Measurements from ENCODE around the gene FMOD. TPM values are rescaled to one million over a fixed set of nuclear protein-coding genes. Genes with fewer than 3 reads are reported as not detected.

The FMOD gene
- total and polyA plus RNA-seq, 4 donors = 159 to 353 (median 190) TPM

- ATAC-seq (ENCODE audit: low FRiP score) (no peak), DNase-seq (no peak)
- intact Hi-C loops (cut with DNase I) = no loop called here
Observed at GRCh38 chr1:203364806-203365205, 13.9 kb upstream of the FMOD start.

GRCh38 chr1:203364094-203364801 is 13.3 kb upstream of the FMOD start:
- no peaks in the 10 kb centered on the region for H3K27me3 ChIP-seq (ENCODE audit: control insufficient read depth in 1 of 2, insufficient read depth in 2 of 2, low read length in 1 of 2)
- H3K27ac ChIP-seq (ENCODE audit: low read depth in 1 of 2, low read length in 2 of 2) = no peak overlapping the region
- H3K9me3 ChIP-seq (ENCODE audit: control insufficient read depth, low read length) = no peaks in the 10 kb centered on the region
- 63 to 68% methylated on average over 13 of the region's 13 CpGs for WGBS, 2 donors
- no peaks in the 10 kb centered on the region for H3K4me1 ChIP-seq (ENCODE audit: control insufficient read depth in 1 of 2, insufficient read depth in 2 of 2, low read length in 2 of 2)
- H3K36me3 ChIP-seq (ENCODE audit: control insufficient read depth in 1 of 2, insufficient read depth in 2 of 2, low read length in 1 of 2) = no peaks in the 10 kb centered on the region
- H3K4me3 ChIP-seq (ENCODE audit: low read length in 2 of 2) = no peak overlapping the region
- ATAC-seq (ENCODE audit: low FRiP score) = no peak
- intact Hi-C loops (cut with DNase I) = no loop called here
- DNase-seq = no peak

More at GRCh38 chr1:203364806-203365205, 13.9 kb upstream of the FMOD start:
- Histone ChIP-seq H3K9me3 (ENCODE audit: control insufficient read depth, low read length) (no peaks in the 10 kb centered on the region), H3K4me1 (ENCODE audit: control insufficient read depth in 1 of 2, insufficient read depth in 2 of 2, low read length in 2 of 2) (no peaks in the 10 kb centered on the region), H3K4me3 (ENCODE audit: low read length in 2 of 2) (no peak overlapping the region), H3K36me3 (ENCODE audit: control insufficient read depth in 1 of 2, insufficient read depth in 2 of 2, low read length in 1 of 2) (no peaks in the 10 kb centered on the region), H3K27ac (ENCODE audit: low read depth in 1 of 2, low read length in 2 of 2) (no peak overlapping the region), H3K27me3 (ENCODE audit: control insufficient read depth in 1 of 2, insufficient read depth in 2 of 2, low read length in 1 of 2) (no peaks in the 10 kb centered on the region)
- 64 to 65% methylated on average over 4 of the region's 4 CpGs for WGBS, 2 donors

GRCh38 chr1:203362720-203363025 is 11.8 kb upstream of the FMOD start:
- intact Hi-C loops (cut with DNase I) = no loop called here

GRCh38 chr1:203361945-203362719 is 11.2 kb upstream of the FMOD start:
- Histone ChIP-seq H3K4me3 (ENCODE audit: low read length in 2 of 2) (no peak overlapping the region), H3K9me3 (ENCODE audit: control insufficient read depth, low read length) (no peaks in the 10 kb centered on the region), H3K27me3 (ENCODE audit: control insufficient read depth in 1 of 2, insufficient read depth in 2 of 2, low read length in 1 of 2) (no peaks in the 10 kb centered on the region), H3K4me1 (ENCODE audit: control insufficient read depth in 1 of 2, insufficient read depth in 2 of 2, low read length in 2 of 2) (no peaks in the 10 kb centered on the region), H3K36me3 (ENCODE audit: control insufficient read depth in 1 of 2, insufficient read depth in 2 of 2, low read length in 1 of 2) (no peaks in the 10 kb centered on the region), H3K27ac (ENCODE audit: low read depth in 1 of 2, low read length in 2 of 2) (no peak overlapping the region)
- no peak for DNase-seq
- intact Hi-C loops (cut with DNase I) = no loop called here
- no peak for ATAC-seq (ENCODE audit: low FRiP score)
- 88 to 91% methylated on average over 6 of the region's 6 CpGs for WGBS, 2 donors

More at GRCh38 chr1:203362720-203363025, 11.8 kb upstream of the FMOD start:
- ATAC-seq (ENCODE audit: low FRiP score) (no peak), DNase-seq (no peak)
- H3K27me3 ChIP-seq (ENCODE audit: control insufficient read depth in 1 of 2, insufficient read depth in 2 of 2, low read length in 1 of 2) = no peaks in the 10 kb centered on the region
- no peak overlapping the region for H3K27ac ChIP-seq (ENCODE audit: low read depth in 1 of 2, low read length in 2 of 2)
- no peaks in the 10 kb centered on the region for H3K9me3 ChIP-seq (ENCODE audit: control insufficient read depth, low read length)
- H3K4me3 ChIP-seq (ENCODE audit: low read length in 2 of 2) = no peak overlapping the region
- no peaks in the 10 kb centered on the region for H3K36me3 ChIP-seq (ENCODE audit: control insufficient read depth in 1 of 2, insufficient read depth in 2 of 2, low read length in 1 of 2)
- no peaks in the 10 kb centered on the region for H3K4me1 ChIP-seq (ENCODE audit: control insufficient read depth in 1 of 2, insufficient read depth in 2 of 2, low read length in 2 of 2)

GRCh38 chr1:203360547-203361185 is 9.7 kb upstream of the FMOD start:
- WGBS, 2 donors = 92 to 95% methylated on average over 10 of the region's 10 CpGs
- no peaks in the 10 kb centered on the region for H3K9me3 ChIP-seq (ENCODE audit: control insufficient read depth, low read length)
- no peak overlapping the region for H3K4me3 ChIP-seq (ENCODE audit: low read length in 2 of 2)
- H3K4me1 ChIP-seq (ENCODE audit: control insufficient read depth in 1 of 2, insufficient read depth in 2 of 2, low read length in 2 of 2) = no peaks in the 10 kb centered on the region
- no peaks in the 10 kb centered on the region for H3K36me3 ChIP-seq (ENCODE audit: control insufficient read depth in 1 of 2, insufficient read depth in 2 of 2, low read length in 1 of 2)
- no peaks in the 10 kb centered on the region for H3K27me3 ChIP-seq (ENCODE audit: control insufficient read depth in 1 of 2, insufficient read depth in 2 of 2, low read length in 1 of 2)
- intact Hi-C loops (cut with DNase I) = no loop called here
- no peak overlapping the region for H3K27ac ChIP-seq (ENCODE audit: low read depth in 1 of 2, low read length in 2 of 2)
- no peak for ATAC-seq (ENCODE audit: low FRiP score)
- DNase-seq = no peak

- no peak overlapping the region for H3K27ac ChIP-seq (ENCODE audit: low read depth in 1 of 2, low read length in 2 of 2)
- no peak for DNase-seq
- intact Hi-C loops (cut with DNase I) = no loop called here
Observed at GRCh38 chr1:203359010-203359571, 8.2 kb upstream of the FMOD start.

GRCh38 chr1:203354246-203354645 is 3.3 kb upstream of the FMOD start:
- H3K4me1 ChIP-seq (ENCODE audit: control insufficient read depth in 1 of 2, insufficient read depth in 2 of 2, low read length in 2 of 2) = no peaks in the 10 kb centered on the region
- DNase-seq = no peak
- ATAC-seq (ENCODE audit: low FRiP score) = no peak
- no peaks in the 10 kb centered on the region for H3K9me3 ChIP-seq (ENCODE audit: control insufficient read depth, low read length)
- no peaks in the 10 kb centered on the region for H3K27me3 ChIP-seq (ENCODE audit: control insufficient read depth in 1 of 2, insufficient read depth in 2 of 2, low read length in 1 of 2)
- no peak overlapping the region for H3K27ac ChIP-seq (ENCODE audit: low read depth in 1 of 2, low read length in 2 of 2)
- H3K36me3 ChIP-seq (ENCODE audit: control insufficient read depth in 1 of 2, insufficient read depth in 2 of 2, low read length in 1 of 2) = no peaks in the 10 kb centered on the region
- no peak overlapping the region for H3K4me3 ChIP-seq (ENCODE audit: low read length in 2 of 2)
- intact Hi-C loops (cut with DNase I) = loop anchor here in 1 of 2 donors (5.0 kb wide), 1 partner anchor 43 kb away; no protein-coding TSS in a partner anchor
- WGBS, 2 donors = 56 to 57% methylated on average over 2 of the region's 2 CpGs

More at GRCh38 chr1:203359010-203359571, 8.2 kb upstream of the FMOD start:
- H3K27me3 ChIP-seq (ENCODE audit: control insufficient read depth in 1 of 2, insufficient read depth in 2 of 2, low read length in 1 of 2) = no peaks in the 10 kb centered on the region
- no peaks in the 10 kb centered on the region for H3K9me3 ChIP-seq (ENCODE audit: control insufficient read depth, low read length)
- H3K36me3 ChIP-seq (ENCODE audit: control insufficient read depth in 1 of 2, insufficient read depth in 2 of 2, low read length in 1 of 2) = no peaks in the 10 kb centered on the region
- H3K4me1 ChIP-seq (ENCODE audit: control insufficient read depth in 1 of 2, insufficient read depth in 2 of 2, low read length in 2 of 2) = no peaks in the 10 kb centered on the region
- no peak overlapping the region for H3K4me3 ChIP-seq (ENCODE audit: low read length in 2 of 2)
- no peak for ATAC-seq (ENCODE audit: low FRiP score)

GRCh38 chr1:203353486-203353885 is 2.6 kb upstream of the FMOD start:
- Histone ChIP-seq H3K27ac (ENCODE audit: low read depth in 1 of 2, low read length in 2 of 2) (no peak overlapping the region), H3K4me3 (ENCODE audit: low read length in 2 of 2) (no peak overlapping the region), H3K4me1 (ENCODE audit: control insufficient read depth in 1 of 2, insufficient read depth in 2 of 2, low read length in 2 of 2) (peaks cover 0 to 3% of the 10 kb centered on the region in 2 donors), H3K27me3 (ENCODE audit: control insufficient read depth in 1 of 2, insufficient read depth in 2 of 2, low read length in 1 of 2) (no peaks in the 10 kb centered on the region), H3K36me3 (ENCODE audit: control insufficient read depth in 1 of 2, insufficient read depth in 2 of 2, low read length in 1 of 2) (no peaks in the 10 kb centered on the region), H3K9me3 (ENCODE audit: control insufficient read depth, low read length) (no peaks in the 10 kb centered on the region)
- DNase-seq = no peak
- no peak for ATAC-seq (ENCODE audit: low FRiP score)
- WGBS, 2 donors = 70 to 79% methylated on average over 8 of the region's 8 CpGs
- intact Hi-C loops (cut with DNase I) = loop anchor here in 1 of 2 donors (5.0 kb wide), 1 partner anchor 44 kb away; no protein-coding TSS in a partner anchor

All from aorta (tissue), 5 donors.